C4-2B (cell line): Measurements from ENCODE around the gene WNK4.

Experiments
- ZFX ChIP-seq: fragments of 450-650 bp; IDR thresholded peaks from 2 replicates; pipeline ENCODE4 v1.6.1; 2017
- TF ChIP-seq, protein P1 (sequence below): fragments of 450-650 bp; conservative IDR thresholded peaks from 2 replicates; pipeline ENCODE4 v1.5.1; 2017; ENCODE audit warnings: mild to moderate bottlenecking

- TF ChIP-seq, protein P1, sequence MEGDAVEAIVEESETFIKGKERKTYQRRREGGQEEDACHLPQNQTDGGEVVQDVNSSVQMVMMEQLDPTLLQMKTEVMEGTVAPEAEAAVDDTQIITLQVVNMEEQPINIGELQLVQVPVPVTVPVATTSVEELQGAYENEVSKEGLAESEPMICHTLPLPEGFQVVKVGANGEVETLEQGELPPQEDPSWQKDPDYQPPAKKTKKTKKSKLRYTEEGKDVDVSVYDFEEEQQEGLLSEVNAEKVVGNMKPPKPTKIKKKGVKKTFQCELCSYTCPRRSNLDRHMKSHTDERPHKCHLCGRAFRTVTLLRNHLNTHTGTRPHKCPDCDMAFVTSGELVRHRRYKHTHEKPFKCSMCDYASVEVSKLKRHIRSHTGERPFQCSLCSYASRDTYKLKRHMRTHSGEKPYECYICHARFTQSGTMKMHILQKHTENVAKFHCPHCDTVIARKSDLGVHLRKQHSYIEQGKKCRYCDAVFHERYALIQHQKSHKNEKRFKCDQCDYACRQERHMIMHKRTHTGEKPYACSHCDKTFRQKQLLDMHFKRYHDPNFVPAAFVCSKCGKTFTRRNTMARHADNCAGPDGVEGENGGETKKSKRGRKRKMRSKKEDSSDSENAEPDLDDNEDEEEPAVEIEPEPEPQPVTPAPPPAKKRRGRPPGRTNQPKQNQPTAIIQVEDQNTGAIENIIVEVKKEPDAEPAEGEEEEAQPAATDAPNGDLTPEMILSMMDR = no peak
- no peak for TF ChIP-seq ZFX
These were observed 2.8 kb downstream of the WNK4 start for GRCh38 chr17:42783062-42783790.
